ENCODE measurements around the gene TMEM255A.

Gene TMEM255A

DNA sequence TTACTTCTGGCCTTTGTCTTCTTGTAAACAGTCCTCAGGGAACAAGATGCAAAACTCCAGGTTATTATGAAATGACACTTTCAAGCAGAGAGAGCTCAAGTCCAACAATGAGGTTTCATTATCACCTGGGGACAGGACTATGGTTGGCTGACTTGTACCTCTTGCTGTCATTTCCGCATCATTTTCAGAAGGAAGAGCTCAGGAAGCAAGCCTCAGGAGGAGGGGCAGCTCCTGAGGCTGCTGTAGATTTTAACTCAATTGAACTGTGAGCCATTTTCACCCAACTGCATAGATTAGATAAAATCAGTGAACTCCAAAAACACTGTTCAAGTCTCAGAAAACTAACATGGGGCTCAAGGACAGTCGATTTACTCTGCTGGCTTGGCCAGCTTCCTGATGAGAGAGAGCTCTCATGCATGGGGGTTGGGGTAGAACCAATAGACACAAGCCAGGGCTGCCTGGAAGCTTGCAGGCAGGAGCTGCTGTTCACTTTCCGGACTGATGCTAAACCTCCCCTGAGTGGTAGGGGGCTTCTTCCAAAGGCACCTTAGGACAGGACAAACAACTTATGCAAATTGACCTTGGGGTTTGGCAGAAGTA, 23.6 kb downstream of the TMEM255A start:
- H3K27ac ChIP-seq (ENCODE audit: poor library complexity, severe bottlenecking), result no peak overlapping the region
- no peak overlapping the region for H3K4me3 ChIP-seq (ENCODE audit: severe bottlenecking)
- H3K36me3 ChIP-seq (ENCODE audit: low read depth), result no peaks in the 10 kb centered on the region
- DNase-seq (ENCODE audit: low spot score) (no peak), ATAC-seq (ENCODE audit: low read depth) (no peak)
- no peaks in the 10 kb centered on the region for H3K9me3 ChIP-seq (ENCODE audit: severe bottlenecking)
- TF ChIP-seq, protein P1, sequence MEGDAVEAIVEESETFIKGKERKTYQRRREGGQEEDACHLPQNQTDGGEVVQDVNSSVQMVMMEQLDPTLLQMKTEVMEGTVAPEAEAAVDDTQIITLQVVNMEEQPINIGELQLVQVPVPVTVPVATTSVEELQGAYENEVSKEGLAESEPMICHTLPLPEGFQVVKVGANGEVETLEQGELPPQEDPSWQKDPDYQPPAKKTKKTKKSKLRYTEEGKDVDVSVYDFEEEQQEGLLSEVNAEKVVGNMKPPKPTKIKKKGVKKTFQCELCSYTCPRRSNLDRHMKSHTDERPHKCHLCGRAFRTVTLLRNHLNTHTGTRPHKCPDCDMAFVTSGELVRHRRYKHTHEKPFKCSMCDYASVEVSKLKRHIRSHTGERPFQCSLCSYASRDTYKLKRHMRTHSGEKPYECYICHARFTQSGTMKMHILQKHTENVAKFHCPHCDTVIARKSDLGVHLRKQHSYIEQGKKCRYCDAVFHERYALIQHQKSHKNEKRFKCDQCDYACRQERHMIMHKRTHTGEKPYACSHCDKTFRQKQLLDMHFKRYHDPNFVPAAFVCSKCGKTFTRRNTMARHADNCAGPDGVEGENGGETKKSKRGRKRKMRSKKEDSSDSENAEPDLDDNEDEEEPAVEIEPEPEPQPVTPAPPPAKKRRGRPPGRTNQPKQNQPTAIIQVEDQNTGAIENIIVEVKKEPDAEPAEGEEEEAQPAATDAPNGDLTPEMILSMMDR (IDR thresholded peaks at IDR 0.05; ENCODE audit: poor library complexity, severe bottlenecking), result no peak
- no peaks in the 10 kb centered on the region for H3K27me3 ChIP-seq (ENCODE audit: insufficient read depth, poor library complexity, severe bottlenecking)
- H3K4me1 ChIP-seq (ENCODE audit: insufficient read depth, poor library complexity, severe bottlenecking), result no peaks in the 10 kb centered on the region

DNA sequence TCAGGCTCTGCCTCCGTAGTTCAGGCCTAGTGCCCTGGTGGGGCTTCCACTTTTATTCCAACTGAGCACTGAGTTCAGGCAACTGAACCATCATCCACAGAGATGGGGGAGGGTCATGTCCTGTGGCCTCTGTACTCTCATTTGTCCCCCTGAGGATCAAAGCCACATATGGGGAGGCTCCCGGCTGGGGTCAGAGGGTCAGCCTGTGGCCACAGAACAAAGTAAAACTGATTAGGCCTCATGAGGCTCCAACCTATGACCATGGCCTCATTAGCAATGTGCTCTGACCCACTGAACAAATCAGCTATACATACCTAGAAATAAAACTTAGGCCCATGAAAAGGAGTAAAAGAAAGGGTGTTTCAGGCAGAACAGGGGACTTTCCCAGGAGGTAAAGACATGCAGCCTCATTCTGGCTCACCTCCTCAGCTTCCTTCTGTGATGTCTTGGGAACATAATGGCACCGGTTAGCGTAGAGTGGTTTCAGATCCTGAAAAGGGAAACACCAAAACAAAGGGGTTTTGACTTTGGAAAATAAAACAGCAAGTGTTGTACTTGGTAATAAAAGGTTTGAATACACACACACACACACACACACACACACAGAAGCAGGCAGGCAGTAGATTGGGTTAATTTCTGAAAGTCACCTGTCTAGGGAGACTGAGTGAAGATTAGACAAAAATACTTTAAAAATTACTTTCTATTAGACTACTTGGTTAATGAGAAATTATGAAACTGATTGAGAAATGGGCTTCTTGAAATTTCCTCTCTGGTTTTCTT, 24.3 kb downstream of the TMEM255A start:
- H3K27ac ChIP-seq (ENCODE audit: poor library complexity, severe bottlenecking), result no peak overlapping the region
- H3K9me3 ChIP-seq (ENCODE audit: severe bottlenecking), result no peaks in the 10 kb centered on the region
- no peaks in the 10 kb centered on the region for H3K4me1 ChIP-seq (ENCODE audit: insufficient read depth, poor library complexity, severe bottlenecking)
- H3K36me3 ChIP-seq (ENCODE audit: low read depth), result no peaks in the 10 kb centered on the region
- no peak for DNase-seq (ENCODE audit: low spot score)
- H3K4me3 ChIP-seq (ENCODE audit: severe bottlenecking), result no peak overlapping the region
- no peak for ATAC-seq (ENCODE audit: low read depth)
- H3K27me3 ChIP-seq (ENCODE audit: insufficient read depth, poor library complexity, severe bottlenecking), result no peaks in the 10 kb centered on the region
- TF ChIP-seq, protein P1 (IDR thresholded peaks at IDR 0.05; ENCODE audit: poor library complexity, severe bottlenecking), result no peak

- H3K4me1 ChIP-seq (ENCODE audit: insufficient read depth, poor library complexity, severe bottlenecking), result no peaks in the 10 kb centered on the region
- H3K4me3 ChIP-seq (ENCODE audit: severe bottlenecking), result no peak overlapping the region
- H3K27me3 ChIP-seq (ENCODE audit: insufficient read depth, poor library complexity, severe bottlenecking), result no peaks in the 10 kb centered on the region
- TF ChIP-seq, protein P1 (IDR thresholded peaks at IDR 0.05; ENCODE audit: poor library complexity, severe bottlenecking), result no peak
- ATAC-seq (ENCODE audit: low read depth) (no peak), DNase-seq (ENCODE audit: low spot score) (no peak)
- no peak overlapping the region for H3K27ac ChIP-seq (ENCODE audit: poor library complexity, severe bottlenecking)
- H3K36me3 ChIP-seq (ENCODE audit: low read depth), result no peaks in the 10 kb centered on the region
- H3K9me3 ChIP-seq (ENCODE audit: severe bottlenecking), result no peaks in the 10 kb centered on the region
Measured at GRCh38 chrX:120282697-120283096, 28.6 kb downstream of the TMEM255A start.

GRCh38 chrX:120281761-120282160, 29.5 kb downstream of the TMEM255A start:
- no peaks in the 10 kb centered on the region for H3K36me3 ChIP-seq (ENCODE audit: low read depth)
- TF ChIP-seq, protein P1 (IDR thresholded peaks at IDR 0.05; ENCODE audit: poor library complexity, severe bottlenecking), result no peak
- DNase-seq (ENCODE audit: low spot score) (no peak), ATAC-seq (ENCODE audit: low read depth) (no peak)
- no peaks in the 10 kb centered on the region for H3K27me3 ChIP-seq (ENCODE audit: insufficient read depth, poor library complexity, severe bottlenecking)
- no peaks in the 10 kb centered on the region for H3K9me3 ChIP-seq (ENCODE audit: severe bottlenecking)
- H3K4me3 ChIP-seq (ENCODE audit: severe bottlenecking), result no peak overlapping the region
- no peaks in the 10 kb centered on the region for H3K4me1 ChIP-seq (ENCODE audit: insufficient read depth, poor library complexity, severe bottlenecking)
- H3K27ac ChIP-seq (ENCODE audit: poor library complexity, severe bottlenecking), result no peak overlapping the region
